HCT116 (cell line): Measurements from ENCODE around the gene NEK1. TPM values are rescaled to one million over a fixed set of nuclear protein-coding genes. Genes with fewer than 3 reads are reported as not detected.
A peak's percentile ranks its signal among the peaks of the same experiment; 100 is the strongest.

Experiments
- ATAC-seq: fragments of 200-7000 bp; cut with Tn5 transposase; 2 replicates; pipeline ENCODE4 v1.9.1; 2020; ENCODE audit warnings: mild to moderate bottlenecking, moderate library complexity
- BruUV-seq: library from RNA; stranded (reverse); fragments of 400-500 nt; replicated peaks from 2 replicates; lab custom pipeline; 2021; lab: Mats Ljungman, UMichigan
- CTCF ChIA-PET: fragments of 300-600 bp; sonication (Branson Sonifier 250); formaldehyde crosslinking; loops from one replicate; lab custom pipeline; 2021; ENCODE audit warnings: antibody characterized with exemption; lab: Charles Lee
- POLR2A ChIA-PET: fragments of 300-600, 350-600 bp; sonication (Branson Sonifier 250); formaldehyde crosslinking; loops from one replicate; lab custom pipeline; 2021; ENCODE audit warnings: antibody characterized with exemption; lab: Charles Lee
- RAD21 ChIA-PET, 2 experiments: fragments of 300-600 bp; sonication (Branson Sonifier 250); formaldehyde crosslinking; loops; one replicate each; lab custom pipeline; 2023; ENCODE audit warnings: low total read pairs in 2 of 2; ENCODE audit not compliant: uncharacterized antibody in 2 of 2, unreplicated experiment in 2 of 2, low non-redundant PET in 1 of 2; lab: Charles Lee
- DNase-seq: peaks from one replicate; pipeline ENCODE4 v3.0.0-alpha.2; 2010; ENCODE audit warnings: low read depth, low spot score
- H2AFZ ChIP-seq: fragments of 200-600 bp; shearing (Covaris generic), sonication (generic); 2 replicates; pipeline ENCODE4 v1.6.1; 2017; ENCODE audit warnings: low read depth, mixed run types, mixed read lengths, antibody characterized with exemption, low read length; ENCODE audit not compliant: poor library complexity, severe bottlenecking
- H3K27ac ChIP-seq: 2 replicates; pipeline ENCODE4 v1.5.1; 2012; ENCODE audit warnings: low read depth, low read length
- H3K27me3 ChIP-seq: fragments of 200-600 bp; sonication (generic); 2 replicates; pipeline ENCODE4 v1.6.1; 2016; ENCODE audit warnings: mixed run types, low read length, mixed read lengths; ENCODE audit not compliant: insufficient read depth
- H3K36me3 ChIP-seq, 2 experiments: fragments of 200-500 bp in 1 of 2; fragments of 200-600 bp in 1 of 2; sonication (Bioruptor generic) in 1 of 2; sonication (generic) in 1 of 2; 2 replicates each; pipeline versions ENCODE4 v1.5.1 to v1.6.1; 2014 to 2016; ENCODE audit warnings: low read length in 2 of 2, inconsistent platforms in 1 of 2, mixed read lengths in 1 of 2, mixed run types in 1 of 2; ENCODE audit not compliant: insufficient read depth in 2 of 2, control insufficient read depth in 1 of 2
- H3K4me1 ChIP-seq, 2 experiments: fragments of 200-600 bp in 1 of 2; sonication (generic) in 1 of 2; 2 replicates each; pipeline versions ENCODE4 v1.5.1 to v1.6.1; 2012 to 2017; ENCODE audit warnings: low read length in 2 of 2, inconsistent platforms in 1 of 2, mild to moderate bottlenecking in 1 of 2, mixed read lengths in 1 of 2, mixed run types in 1 of 2, moderate library complexity in 1 of 2; ENCODE audit not compliant: insufficient read depth in 2 of 2, control insufficient read depth in 1 of 2
- H3K4me2 ChIP-seq: fragments of 200-600 bp; sonication (generic); 2 replicates; pipeline ENCODE4 v1.6.1; 2017; ENCODE audit warnings: mixed run types, low read length, mixed read lengths
- H3K4me3 ChIP-seq, 2 experiments: fragments of 200-600 bp in 1 of 2; sonication (generic) in 1 of 2; replicated peaks in 1 of 2; 2 replicates each; pipeline ENCODE4 v1.5.1; 2011 to 2016; ENCODE audit warnings: low read length in 2 of 2, control low read depth in 1 of 2, low read depth in 1 of 2, mild to moderate bottlenecking in 1 of 2, mixed read lengths in 1 of 2, mixed run types in 1 of 2
- H3K79me2 ChIP-seq: fragments of 200-600 bp; sonication (generic); 2 replicates; pipeline ENCODE4 v1.6.1; 2017; ENCODE audit warnings: mild to moderate bottlenecking, mixed run types, low read length, moderate library complexity, mixed read lengths; ENCODE audit not compliant: insufficient read depth
- H3K9ac ChIP-seq: fragments of 200-600 bp; sonication (generic); 2 replicates; pipeline ENCODE4 v1.6.1; 2016; ENCODE audit warnings: low read length, mixed read lengths
- H3K9me2 ChIP-seq: fragments of 200-600 bp; sonication (generic), shearing (Covaris generic); 2 replicates; pipeline ENCODE4 v1.6.1; 2017; ENCODE audit warnings: mixed run types, mild to moderate bottlenecking, moderate library complexity; ENCODE audit not compliant: insufficient read depth
- H3K9me3 ChIP-seq, 2 experiments: fragments of 200-500 bp in 1 of 2; fragments of 200-600 bp in 1 of 2; sonication (Bioruptor generic) in 1 of 2; sonication (generic) in 1 of 2; 2 replicates each; pipeline ENCODE4 v1.6.1; 2014 to 2017; ENCODE audit warnings: low read length in 2 of 2, mixed read lengths in 2 of 2, inconsistent platforms in 1 of 2, low read depth in 1 of 2, mild to moderate bottlenecking in 1 of 2, mixed run types in 1 of 2, moderate library complexity in 1 of 2; ENCODE audit not compliant: control insufficient read depth in 1 of 2, insufficient read depth in 1 of 2
- H4K20me1 ChIP-seq: fragments of 200-600 bp; sonication (generic), shearing (Covaris generic); 2 replicates; pipeline ENCODE4 v1.6.1; 2017; ENCODE audit warnings: mixed run types, mild to moderate bottlenecking, moderate library complexity; ENCODE audit not compliant: insufficient read depth
- EGR1 ChIP-seq: IDR thresholded peaks from 2 replicates; pipeline ENCODE4 v1.6.1; 2012; ENCODE audit warnings: low read depth
- EZH2phosphoT487 ChIP-seq: fragments of 200-600 bp; IDR thresholded peaks from 2 replicates; pipeline ENCODE4 v1.6.1; 2018; ENCODE audit warnings: antibody characterized with exemption, borderline replicate concordance
- SIN3A ChIP-seq: IDR thresholded peaks from 2 replicates; pipeline ENCODE4 v1.6.1; 2012; ENCODE audit warnings: low read depth
- YY1 ChIP-seq: IDR thresholded peaks from 2 replicates; pipeline ENCODE4 v1.6.1; 2011; ENCODE audit warnings: low read length, low read depth, moderate library complexity, mild to moderate bottlenecking; ENCODE audit not compliant: insufficient replicate concordance; ENCODE audit errors: extremely low read depth
- intact Hi-C: fragments of 100-400 bp; cut with micrococcal nuclease; formaldehyde crosslinking; loops from 2 replicates; pipeline ENCODE4 v1.10.0; 2022
- total RNA-seq: library from RNA; stranded (reverse); gene quantifications from one replicate; pipeline ENCODE4 v1.2.1, GENCODE V29; 2021; ENCODE audit not compliant: unreplicated experiment
- TF ChIP-seq, protein P1 (sequence below): IDR thresholded peaks from 2 replicates; pipeline ENCODE4 v1.6.1; 2012; ENCODE audit warnings: low read depth
- TF ChIP-seq, protein P2 (sequence below), 3 experiments: fragments of 200-600 bp in 1 of 3; sonication (generic) in 1 of 3; IDR thresholded peaks in 2 of 3; conservative IDR thresholded peaks in 1 of 3; 2 replicates each; pipeline ENCODE4 v1.5.1; 2012 to 2017; ENCODE audit warnings: low read depth in 2 of 3, low read length in 2 of 3, antibody characterized with exemption in 1 of 3, borderline replicate concordance in 1 of 3, control low read depth in 1 of 3, mild to moderate bottlenecking in 1 of 3, mixed read lengths in 1 of 3, mixed run types in 1 of 3, moderate library complexity in 1 of 3; ENCODE audit not compliant: insufficient read depth in 1 of 3

NEK1 gene
- total RNA-seq, 1 experiment from 2014 or later = 13.3 TPM

GRCh38 chr4:169619958-169620879 lies 7.8 kb upstream of the NEK1 start, which contains the start of gene CLCN3 (continued):
- TF ChIP-seq, protein P1, sequence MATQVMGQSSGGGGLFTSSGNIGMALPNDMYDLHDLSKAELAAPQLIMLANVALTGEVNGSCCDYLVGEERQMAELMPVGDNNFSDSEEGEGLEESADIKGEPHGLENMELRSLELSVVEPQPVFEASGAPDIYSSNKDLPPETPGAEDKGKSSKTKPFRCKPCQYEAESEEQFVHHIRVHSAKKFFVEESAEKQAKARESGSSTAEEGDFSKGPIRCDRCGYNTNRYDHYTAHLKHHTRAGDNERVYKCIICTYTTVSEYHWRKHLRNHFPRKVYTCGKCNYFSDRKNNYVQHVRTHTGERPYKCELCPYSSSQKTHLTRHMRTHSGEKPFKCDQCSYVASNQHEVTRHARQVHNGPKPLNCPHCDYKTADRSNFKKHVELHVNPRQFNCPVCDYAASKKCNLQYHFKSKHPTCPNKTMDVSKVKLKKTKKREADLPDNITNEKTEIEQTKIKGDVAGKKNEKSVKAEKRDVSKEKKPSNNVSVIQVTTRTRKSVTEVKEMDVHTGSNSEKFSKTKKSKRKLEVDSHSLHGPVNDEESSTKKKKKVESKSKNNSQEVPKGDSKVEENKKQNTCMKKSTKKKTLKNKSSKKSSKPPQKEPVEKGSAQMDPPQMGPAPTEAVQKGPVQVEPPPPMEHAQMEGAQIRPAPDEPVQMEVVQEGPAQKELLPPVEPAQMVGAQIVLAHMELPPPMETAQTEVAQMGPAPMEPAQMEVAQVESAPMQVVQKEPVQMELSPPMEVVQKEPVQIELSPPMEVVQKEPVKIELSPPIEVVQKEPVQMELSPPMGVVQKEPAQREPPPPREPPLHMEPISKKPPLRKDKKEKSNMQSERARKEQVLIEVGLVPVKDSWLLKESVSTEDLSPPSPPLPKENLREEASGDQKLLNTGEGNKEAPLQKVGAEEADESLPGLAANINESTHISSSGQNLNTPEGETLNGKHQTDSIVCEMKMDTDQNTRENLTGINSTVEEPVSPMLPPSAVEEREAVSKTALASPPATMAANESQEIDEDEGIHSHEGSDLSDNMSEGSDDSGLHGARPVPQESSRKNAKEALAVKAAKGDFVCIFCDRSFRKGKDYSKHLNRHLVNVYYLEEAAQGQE = no peak
- TF ChIP-seq EGR1 = no peak

- peaks cover 42% of the 10 kb centered on the region for H3K79me2 ChIP-seq
- H3K4me1 ChIP-seq = peaks cover 10 to 29% of the 10 kb centered on the region in 2 experiments; a peak in 3 of 4 replicates
- peak overlapping the region; percentile 78 to 80 for H3K4me3 ChIP-seq
- ATAC-seq = peak; percentile 69
- BruUV-seq = TSS peak; percentile 94
- CTCF ChIA-PET = interaction anchor here (1.1 kb wide), 1 partner anchor 40 kb away, joined by 7 read pairs; no protein-coding TSS in a partner anchor
- intact Hi-C loops = loop anchor here (10.0 kb wide), 1 partner anchor 105 kb away; no protein-coding TSS in a partner anchor
- H4K20me1 ChIP-seq = no peaks in the 10 kb centered on the region
- H3K9ac ChIP-seq = peak overlapping the region; percentile 98
- RAD21 ChIA-PET = no interaction called here
- DNase-seq = peak; percentile 71
- no peak for TF ChIP-seq SIN3A
- TF ChIP-seq EZH2phosphoT487 = no peak
- TF ChIP-seq, protein P2, sequence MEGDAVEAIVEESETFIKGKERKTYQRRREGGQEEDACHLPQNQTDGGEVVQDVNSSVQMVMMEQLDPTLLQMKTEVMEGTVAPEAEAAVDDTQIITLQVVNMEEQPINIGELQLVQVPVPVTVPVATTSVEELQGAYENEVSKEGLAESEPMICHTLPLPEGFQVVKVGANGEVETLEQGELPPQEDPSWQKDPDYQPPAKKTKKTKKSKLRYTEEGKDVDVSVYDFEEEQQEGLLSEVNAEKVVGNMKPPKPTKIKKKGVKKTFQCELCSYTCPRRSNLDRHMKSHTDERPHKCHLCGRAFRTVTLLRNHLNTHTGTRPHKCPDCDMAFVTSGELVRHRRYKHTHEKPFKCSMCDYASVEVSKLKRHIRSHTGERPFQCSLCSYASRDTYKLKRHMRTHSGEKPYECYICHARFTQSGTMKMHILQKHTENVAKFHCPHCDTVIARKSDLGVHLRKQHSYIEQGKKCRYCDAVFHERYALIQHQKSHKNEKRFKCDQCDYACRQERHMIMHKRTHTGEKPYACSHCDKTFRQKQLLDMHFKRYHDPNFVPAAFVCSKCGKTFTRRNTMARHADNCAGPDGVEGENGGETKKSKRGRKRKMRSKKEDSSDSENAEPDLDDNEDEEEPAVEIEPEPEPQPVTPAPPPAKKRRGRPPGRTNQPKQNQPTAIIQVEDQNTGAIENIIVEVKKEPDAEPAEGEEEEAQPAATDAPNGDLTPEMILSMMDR (IDR thresholded peaks at IDR 0.05 in 2 of 3, conservative IDR thresholded peaks at IDR 0.05 in 1 of 3; ENCODE audit: borderline replicate concordance in 1 of 3, insufficient read depth in 1 of 3, low read depth in 2 of 3, low read length in 2 of 3) = peak in 2 of 3 experiments; percentile 51 to 60; a peak in 4 of 6 replicates
- peak; percentile 59 for TF ChIP-seq YY1
- no peaks in the 10 kb centered on the region for H3K9me2 ChIP-seq
- peak overlapping the region; percentile 74 for H3K27ac ChIP-seq
- POLR2A ChIA-PET = interaction anchor here (1.2 to 2.2 kb wide), 3 partner anchors 14 to 108 kb away, joined by 4 to 12 read pairs (median 4); no protein-coding TSS in a partner anchor
- H3K9me3 ChIP-seq = no peaks in the 10 kb centered on the region
- no peaks in the 10 kb centered on the region for H3K27me3 ChIP-seq
- peak overlapping the region; percentile 99 for H3K4me2 ChIP-seq
- no peaks in the 10 kb centered on the region; a peak in 1 of 4 replicates for H3K36me3 ChIP-seq
- H2AFZ ChIP-seq = peak overlapping the region; percentile 74
Observed at GRCh38 chr4:169619518-169619957, 7.2 kb upstream of the NEK1 start.
